SK-N-MC (cell line): ENCODE measurements around the gene TKTL2.

ENCODE experiments used
- DNase-seq: peaks from one replicate; pipeline ENCODE4 v3.0.0-alpha.2; 2011; ENCODE audit warnings: low read depth, low spot score
- H3K27ac ChIP-seq: fragments of 200-600 bp; sonication (generic); 2 replicates; pipeline ENCODE4 v1.5.1; 2016; ENCODE audit warnings: mixed run types
- H3K36me3 ChIP-seq: fragments of 200-600 bp; sonication (generic); 2 replicates; pipeline ENCODE4 v1.6.1; 2017; ENCODE audit warnings: antibody characterized with exemption, low read length, mixed read lengths; ENCODE audit not compliant: insufficient read depth
- H3K4me3 ChIP-seq: fragments of 200-600 bp; sonication (generic); 2 replicates; pipeline ENCODE4 v1.5.1; 2016
- H3K9ac ChIP-seq: fragments of 200-600 bp; sonication (generic); 2 replicates; pipeline ENCODE4 v1.8.0; 2017; ENCODE audit warnings: mixed run types, mixed read lengths; ENCODE audit not compliant: insufficient read length
- H3K9me3 ChIP-seq: fragments of 200-600 bp; sonication (generic); 2 replicates; pipeline ENCODE4 v1.6.1; 2017; ENCODE audit warnings: low read depth, mild to moderate bottlenecking, antibody characterized with exemption, low read length, moderate library complexity, mixed read lengths
- EZH2 ChIP-seq: fragments of 200-600 bp; sonication (generic); IDR thresholded peaks from one replicate; pipeline ENCODE4 v1.6.1; 2017; ENCODE audit warnings: antibody characterized with exemption
- FOXP2 ChIP-seq: optimal IDR thresholded peaks from 2 replicates; pipeline ENCODE3; 2011; ENCODE audit warnings: mild to moderate bottlenecking, moderate library complexity; ENCODE audit not compliant: insufficient read depth; ENCODE audit errors: extremely low read length, control extremely low read depth
- POLR2AphosphoS5 ChIP-seq: IDR thresholded peaks from 2 replicates; pipeline ENCODE4 v1.6.1; 2012; ENCODE audit warnings: mild to moderate bottlenecking, low read depth, low read length, borderline replicate concordance

TKTL2 gene

DNA sequence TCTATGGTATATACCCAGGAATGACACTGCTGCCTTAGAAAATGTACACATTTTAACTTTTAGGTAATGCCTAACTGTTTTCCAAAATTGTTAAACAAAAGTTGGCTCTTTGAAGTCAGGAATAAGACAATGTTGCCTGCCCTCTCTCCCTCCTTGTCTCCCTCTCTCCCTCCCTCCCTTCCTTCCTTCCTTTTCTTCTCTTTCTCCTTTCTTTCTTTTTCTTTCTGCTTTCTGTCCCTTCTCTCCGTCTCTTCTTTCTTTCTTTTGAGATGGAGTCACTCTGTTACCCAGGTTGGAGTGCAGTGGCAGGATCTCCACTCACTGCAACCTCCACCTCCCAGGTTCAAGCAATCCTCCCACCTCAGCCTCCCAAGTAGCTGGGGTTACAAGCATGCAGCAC is 16.4 kb upstream of the TKTL2 start:
- no peak for DNase-seq
- TF ChIP-seq FOXP2 (no peak), EZH2 (no peak), POLR2AphosphoS5 (no peak)
- Histone ChIP-seq H3K9ac (no peak overlapping the region), H3K36me3 (no peaks in the 10 kb centered on the region), H3K9me3 (no peaks in the 10 kb centered on the region), H3K27ac (no peak overlapping the region), H3K4me3 (no peak overlapping the region)

DNA sequence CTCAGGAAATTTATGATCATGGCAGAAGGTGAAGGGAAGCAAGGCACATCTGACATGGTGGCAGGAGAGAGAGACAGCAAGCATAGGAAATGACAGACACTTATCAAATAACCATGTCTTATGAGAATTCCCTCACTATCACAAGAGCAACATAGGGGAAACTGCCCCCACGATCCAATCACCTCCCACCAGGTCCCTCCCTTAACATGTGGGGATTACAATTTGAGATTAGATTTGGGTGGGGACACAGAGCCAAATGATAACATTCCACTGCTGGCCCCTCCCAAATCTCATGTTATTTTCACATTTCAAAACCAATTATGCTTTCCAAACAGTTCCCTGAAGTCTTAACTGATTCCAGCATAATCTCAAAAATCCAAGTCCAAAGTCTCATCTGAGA is 12.8 kb upstream of the TKTL2 start:
- TF ChIP-seq FOXP2 = no peak
- no peak for TF ChIP-seq POLR2AphosphoS5
- TF ChIP-seq EZH2 = no peak
- H3K9ac ChIP-seq = no peak overlapping the region
- H3K27ac ChIP-seq = no peak overlapping the region
- H3K4me3 ChIP-seq = no peak overlapping the region
- no peaks in the 10 kb centered on the region for H3K9me3 ChIP-seq
- H3K36me3 ChIP-seq = no peaks in the 10 kb centered on the region
- no peak for DNase-seq

DNA sequence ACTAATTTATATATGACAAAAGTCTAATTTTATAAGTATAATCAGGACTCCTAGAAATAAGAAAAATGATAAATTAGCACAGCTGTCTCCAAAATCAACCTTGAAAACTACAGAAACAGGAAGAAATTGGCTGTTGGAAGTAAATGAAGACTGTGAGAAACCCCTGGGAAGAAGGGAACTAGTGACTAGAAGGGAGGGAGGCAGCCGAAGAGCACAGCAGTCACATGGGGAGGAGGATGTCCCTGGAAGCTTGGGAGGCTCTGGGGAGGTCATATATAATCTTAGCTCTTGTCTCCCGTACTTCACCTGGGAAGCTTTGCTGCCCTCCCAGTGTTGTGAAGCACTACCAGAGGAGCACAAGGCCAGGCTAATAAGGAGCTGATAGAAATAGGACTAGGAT is 12.0 kb upstream of the TKTL2 start:
- no peak for TF ChIP-seq EZH2
- no peak for TF ChIP-seq POLR2AphosphoS5
- no peak for TF ChIP-seq FOXP2
- H3K9me3 ChIP-seq = no peaks in the 10 kb centered on the region
- H3K36me3 ChIP-seq = no peaks in the 10 kb centered on the region
- no peak for DNase-seq
- no peak overlapping the region for H3K27ac ChIP-seq
- no peak overlapping the region for H3K4me3 ChIP-seq
- peak overlapping the region; percentile 39 for H3K9ac ChIP-seq

DNA sequence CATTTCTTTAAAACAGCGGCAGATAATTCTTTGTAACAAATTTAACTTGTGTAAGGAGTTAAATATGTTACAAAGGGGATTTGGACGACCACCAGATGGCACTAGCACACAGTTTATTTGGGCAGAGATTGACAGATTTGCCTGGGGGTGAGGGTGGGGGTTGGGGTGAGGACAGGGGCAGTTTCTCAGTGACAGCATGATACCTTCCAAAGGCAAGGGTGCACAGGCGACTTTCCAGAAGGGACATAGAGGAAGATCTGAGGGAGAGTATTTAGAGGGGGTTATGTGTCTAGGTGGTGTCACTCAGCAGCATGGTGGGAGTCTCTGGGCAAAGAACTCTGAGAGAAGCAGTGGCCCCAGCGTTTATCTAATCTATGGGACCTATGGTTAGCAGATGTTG is 11.4 kb upstream of the TKTL2 start:
- H3K36me3 ChIP-seq = no peaks in the 10 kb centered on the region
- DNase-seq = peak; percentile 52
- H3K9me3 ChIP-seq = no peaks in the 10 kb centered on the region
- no peak for TF ChIP-seq FOXP2
- no peak for TF ChIP-seq EZH2
- no peak for TF ChIP-seq POLR2AphosphoS5
- no peak overlapping the region for H3K27ac ChIP-seq
- no peak overlapping the region for H3K9ac ChIP-seq
- H3K4me3 ChIP-seq = no peak overlapping the region

DNA sequence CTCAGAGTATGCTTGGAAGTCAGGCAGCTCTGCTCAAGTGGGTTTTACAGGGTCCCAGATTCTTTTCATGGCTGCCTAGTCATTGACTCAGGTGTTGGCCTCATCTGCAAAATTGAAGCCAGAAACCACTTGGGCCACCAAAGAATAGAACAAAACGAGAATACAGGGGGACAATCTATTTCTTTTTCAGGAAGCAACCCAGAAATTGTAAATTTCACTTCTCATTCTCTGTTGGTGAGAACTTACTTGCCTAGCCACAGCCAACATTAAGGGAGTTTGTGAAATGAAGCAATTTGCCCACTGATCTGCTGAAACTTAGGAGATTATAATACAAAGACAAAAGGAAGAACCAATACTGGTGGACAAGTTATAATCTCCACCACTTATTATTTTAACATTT is 8.6 kb upstream of the TKTL2 start:
- DNase-seq = no peak
- Histone ChIP-seq H3K9ac (no peak overlapping the region), H3K27ac (no peak overlapping the region), H3K4me3 (no peak overlapping the region), H3K9me3 (no peaks in the 10 kb centered on the region), H3K36me3 (no peaks in the 10 kb centered on the region)
- no peak for TF ChIP-seq EZH2
- no peak for TF ChIP-seq FOXP2
- no peak for TF ChIP-seq POLR2AphosphoS5

DNA sequence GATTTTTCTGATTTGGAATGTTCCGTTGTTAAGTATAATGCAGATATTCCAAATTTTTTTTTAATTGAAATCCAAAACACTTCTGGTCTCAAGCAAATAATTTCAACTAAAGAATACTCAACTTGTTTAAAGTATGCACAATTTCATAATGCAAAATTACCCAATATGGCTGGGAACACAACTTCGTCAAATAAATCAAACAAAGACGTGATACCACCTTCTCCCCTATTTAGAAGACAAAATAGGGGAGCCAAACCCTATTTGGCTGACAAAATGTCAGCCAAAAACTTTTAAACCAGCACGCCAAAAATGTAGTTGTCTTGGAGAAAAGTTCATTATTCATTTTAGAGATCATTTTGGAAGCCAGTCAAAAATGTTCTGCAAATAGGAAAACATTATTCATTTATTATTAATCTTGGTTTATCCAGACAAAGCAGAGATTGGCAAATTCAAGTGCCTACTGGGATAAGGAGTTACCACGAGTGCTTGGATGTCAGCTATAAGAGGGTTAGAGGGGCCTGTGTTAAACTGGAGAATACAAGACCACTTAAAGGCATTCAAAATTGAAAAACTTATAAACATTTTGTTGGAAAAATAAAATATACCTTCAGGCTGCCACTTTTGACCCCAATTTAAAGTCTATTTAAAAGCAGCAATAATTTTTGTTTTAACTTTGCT is 3.3 kb upstream of the TKTL2 start:
- Histone ChIP-seq H3K9ac (no peak overlapping the region), H3K4me3 (no peak overlapping the region), H3K27ac (no peak overlapping the region), H3K36me3 (no peaks in the 10 kb centered on the region), H3K9me3 (no peaks in the 10 kb centered on the region)
- DNase-seq = no peak
- TF ChIP-seq FOXP2 (no peak), EZH2 (no peak)

DNA sequence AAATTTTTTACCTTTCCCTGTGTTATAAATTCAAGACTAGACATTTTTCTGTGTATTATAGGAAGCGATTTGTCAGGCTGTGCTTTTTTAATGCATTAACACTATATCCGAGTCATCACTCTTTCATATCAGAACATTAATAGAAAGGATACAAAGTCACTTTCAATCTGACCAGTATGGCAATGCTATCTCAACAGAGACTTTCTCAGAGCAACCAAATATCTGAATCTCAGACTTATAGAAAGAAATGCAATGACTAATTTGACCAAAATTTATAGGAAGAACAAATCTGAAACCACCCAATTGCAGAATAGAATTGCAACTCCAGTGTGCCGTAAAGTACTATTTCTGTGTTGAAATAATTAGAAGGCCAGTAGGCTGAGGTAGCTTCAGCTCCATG is 473 bp upstream of the TKTL2 start:
- no peaks in the 10 kb centered on the region for H3K9me3 ChIP-seq
- no peaks in the 10 kb centered on the region for H3K36me3 ChIP-seq
- no peak overlapping the region for H3K9ac ChIP-seq
- DNase-seq = no peak
- TF ChIP-seq EZH2 (no peak), FOXP2 (no peak), POLR2AphosphoS5 (no peak)
- no peak overlapping the region for H3K4me3 ChIP-seq
- H3K27ac ChIP-seq = no peak overlapping the region

DNA sequence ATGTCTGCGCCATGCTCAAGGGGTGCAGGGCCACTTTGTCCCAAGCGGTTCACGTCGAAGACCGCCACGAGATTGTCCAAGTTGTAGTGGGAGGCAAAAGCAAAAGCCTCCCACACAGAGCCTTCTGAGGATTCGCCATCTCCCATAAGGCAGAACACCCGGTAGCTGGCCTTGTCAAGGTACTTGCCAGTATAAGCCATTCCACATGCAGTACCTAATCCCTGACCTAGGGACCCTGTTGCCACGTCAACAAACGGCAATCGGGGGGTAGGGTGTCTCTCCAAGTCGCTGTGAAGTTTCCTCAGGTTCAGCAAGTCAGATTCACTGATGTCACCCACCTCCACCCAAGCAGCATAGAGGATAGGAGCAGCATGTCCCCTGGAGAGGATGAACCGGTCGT is 424 bp downstream of the TKTL2 start:
- Histone ChIP-seq H3K4me3 (no peak overlapping the region), H3K36me3 (no peaks in the 10 kb centered on the region), H3K9ac (no peak overlapping the region), H3K9me3 (no peaks in the 10 kb centered on the region), H3K27ac (no peak overlapping the region)
- no peak for DNase-seq
- TF ChIP-seq EZH2 = no peak
- TF ChIP-seq FOXP2 = no peak
- no peak for TF ChIP-seq POLR2AphosphoS5

DNA sequence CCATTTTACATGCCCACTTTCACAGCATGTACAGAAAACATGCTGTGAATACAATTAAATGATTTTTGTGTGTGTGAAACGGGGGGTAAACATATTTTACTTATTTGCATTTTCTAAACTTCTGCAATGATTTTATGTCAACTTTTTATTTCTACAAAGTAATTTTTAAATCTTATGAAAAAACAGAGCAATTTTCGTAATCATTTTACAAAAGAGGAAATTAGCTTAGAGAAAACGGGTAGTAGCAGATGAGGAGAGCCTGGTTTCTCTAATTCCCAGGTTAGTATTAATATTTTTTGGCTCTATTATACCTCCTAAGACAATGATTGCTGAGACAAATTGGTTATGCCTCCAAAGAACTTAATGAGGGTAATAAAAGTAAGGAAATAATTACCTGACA is 3.2 kb downstream of the TKTL2 start:
- H3K27ac ChIP-seq = no peak overlapping the region
- no peak overlapping the region for H3K4me3 ChIP-seq
- no peak for TF ChIP-seq POLR2AphosphoS5
- no peak for TF ChIP-seq FOXP2
- TF ChIP-seq EZH2 = no peak

More for the DNA sequence above, 3.2 kb downstream of the TKTL2 start:
- Histone ChIP-seq H3K9me3 (no peaks in the 10 kb centered on the region), H3K36me3 (no peaks in the 10 kb centered on the region), H3K9ac (no peak overlapping the region)
- DNase-seq = no peak
